Peyer's patch (tissue), 4 donors: Measurements from ENCODE around the gene LPAR2. TPM values are rescaled to one million over a fixed set of nuclear protein-coding genes. Genes with fewer than 3 reads are reported as not detected.

ENCODE experiments used
- DNase-seq, 3 donors: peaks; one replicate each; pipeline ENCODE4 v3.0.0-alpha.2; 2017 to 2019
- H3K27ac ChIP-seq, 4 donors: fragments of 200-600 bp; sonication (generic); one replicate each; pipeline ENCODE4 v1.5.1; 2016 to 2019
- H3K27me3 ChIP-seq, 2 donors: fragments of 200-600 bp; sonication (generic); one replicate each; pipeline ENCODE4 v1.5.1; 2019
- H3K36me3 ChIP-seq, 3 donors: fragments of 200-600 bp; sonication (generic); one replicate each; pipeline ENCODE4 v1.5.1; 2016 to 2019
- H3K4me1 ChIP-seq, 4 donors: fragments of 200-600 bp; sonication (generic); one replicate each; pipeline ENCODE4 v1.5.1; 2016 to 2019
- H3K4me3 ChIP-seq, 4 donors: fragments of 200-600 bp; sonication (generic); 1 replicate in 3 of 4; 2 replicates in 1 of 4; pipeline ENCODE4 v1.5.1; 2016 to 2019; ENCODE audit warnings: mild to moderate bottlenecking in 1 of 4
- H3K9me3 ChIP-seq, 4 donors: fragments of 200-600 bp; sonication (generic); one replicate each; pipeline ENCODE4 v1.5.1; 2016 to 2019; ENCODE audit warnings: mild to moderate bottlenecking in 1 of 4
- CTCF ChIP-seq, 6 experiments: fragments of 450-650 bp in 4 of 6; fragments of 200-600 bp in 2 of 6; sonication (generic) in 1 of 6; IDR thresholded peaks; one replicate each; pipeline ENCODE4 v1.5.1; 2017 to 2019; ENCODE audit warnings: antibody characterized with exemption in 6 of 6, mild to moderate bottlenecking in 3 of 6, moderate library complexity in 1 of 6
- POLR2A ChIP-seq, 2 donors: fragments of 450-650 bp; IDR thresholded peaks; one replicate each; pipeline ENCODE4 v1.5.1; 2017; ENCODE audit warnings: antibody characterized with exemption in 2 of 2, mild to moderate bottlenecking in 2 of 2, moderate library complexity in 2 of 2
- total RNA-seq, 4 donors: library from RNA; depleted of rRNA; stranded (reverse); fragments of >200 nt; gene quantifications; one replicate each; pipeline ENCODE4 v1.1.0, GENCODE V29; 2016

The LPAR2 gene
- total RNA-seq, 4 donors from 2014 or later = 14.9 to 44.2 (median 34.6) TPM

GRCh38 chr19:19655641-19656343, 27.8 kb upstream of the LPAR2 start:
- Histone ChIP-seq H3K9me3 (no peaks in the 10 kb centered on the region), H3K27ac (no peak overlapping the region), H3K36me3 (peaks cover 0 to 97% (median 0%) of the 10 kb centered on the region in 3 donors), H3K4me3 (no peak overlapping the region), H3K4me1 (peaks cover 0 to 1% (median 0%) of the 10 kb centered on the region in 4 donors), H3K27me3 (no peaks in the 10 kb centered on the region)
- no peak for DNase-seq
- TF ChIP-seq POLR2A (IDR thresholded peaks at IDR 0.05) (no peak), CTCF (IDR thresholded peaks at IDR 0.05) (no peak)

- H3K27me3 ChIP-seq = no peaks in the 10 kb centered on the region
- no peak overlapping the region for H3K4me3 ChIP-seq
- no peaks in the 10 kb centered on the region for H3K4me1 ChIP-seq
- H3K9me3 ChIP-seq = no peaks in the 10 kb centered on the region
- H3K27ac ChIP-seq = no peak overlapping the region
- H3K36me3 ChIP-seq = peaks cover 0 to 100% (median 0%) of the 10 kb centered on the region in 3 donors
- TF ChIP-seq POLR2A (IDR thresholded peaks at IDR 0.05) (no peak), CTCF (IDR thresholded peaks at IDR 0.05) (no peak)
- DNase-seq = no peak
Observed at GRCh38 chr19:19655051-19655594, 27.1 kb upstream of the LPAR2 start.

- no peak for DNase-seq
- H3K27me3 ChIP-seq = no peaks in the 10 kb centered on the region
- no peaks in the 10 kb centered on the region for H3K4me1 ChIP-seq
- no peak overlapping the region for H3K4me3 ChIP-seq
- no peak for TF ChIP-seq CTCF (IDR thresholded peaks at IDR 0.05)
- no peak for TF ChIP-seq POLR2A (IDR thresholded peaks at IDR 0.05)
- no peaks in the 10 kb centered on the region for H3K9me3 ChIP-seq
- peaks cover 0 to 100% (median 0%) of the 10 kb centered on the region in 3 donors for H3K36me3 ChIP-seq
- no peak overlapping the region for H3K27ac ChIP-seq
Observed at GRCh38 chr19:19654441-19654840, 26.4 kb upstream of the LPAR2 start.

GRCh38 chr19:19653597-19654147, 25.7 kb upstream of the LPAR2 start:
- Histone ChIP-seq H3K27ac (no peak overlapping the region), H3K36me3 (peaks cover 0 to 99% (median 0%) of the 10 kb centered on the region in 3 donors), H3K4me3 (no peak overlapping the region), H3K9me3 (no peaks in the 10 kb centered on the region), H3K27me3 (no peaks in the 10 kb centered on the region), H3K4me1 (no peaks in the 10 kb centered on the region)
- DNase-seq = no peak
- TF ChIP-seq CTCF (IDR thresholded peaks at IDR 0.05) = no peak
- no peak for TF ChIP-seq POLR2A (IDR thresholded peaks at IDR 0.05)

GRCh38 chr19:19652482-19653295, 24.7 kb upstream of the LPAR2 start:
- no peak overlapping the region for H3K27ac ChIP-seq
- H3K27me3 ChIP-seq = no peaks in the 10 kb centered on the region
- DNase-seq = no peak
- no peaks in the 10 kb centered on the region for H3K9me3 ChIP-seq
- H3K36me3 ChIP-seq = peaks cover 0 to 90% (median 0%) of the 10 kb centered on the region in 3 donors
- no peak overlapping the region for H3K4me3 ChIP-seq
- H3K4me1 ChIP-seq = no peaks in the 10 kb centered on the region
- TF ChIP-seq CTCF (IDR thresholded peaks at IDR 0.05) (no peak), POLR2A (IDR thresholded peaks at IDR 0.05) (no peak)
